Posterior cingulate gyrus (tissue), 11 donors: ENCODE results near the gene LPIN2.
A peak's percentile ranks its signal among the peaks of the same experiment; 100 is the strongest.
"Not testable (repeated sequence)": the region's sequence is repeated elsewhere in the genome, so short reads cannot be mapped to it uniquely, and the experiment has no call there.

ENCODE experiments used
- DNase-seq, 10 donors: peaks; one replicate each; pipeline versions ENCODE4 v3.0.0 to v3.0.0-alpha.2; 2020 to 2021; ENCODE audit warnings: mixed read lengths in 3 of 10
- intact Hi-C: fragments of 100-400 bp; cut with DNase I; formaldehyde crosslinking; loops from one replicate; pipeline ENCODE4 v1.15.1; 2023

LPIN2 gene

GRCh38 chr18:3012136-3013023 lies 564 bp downstream of the LPIN2 start:
- intact Hi-C loops, result loop anchor here (2.0 to 10.0 kb wide), 3 partner anchors 50 to 358 kb away; partner anchors contain the start of gene SMCHD1
- DNase-seq, result peak; percentile 25 to 94 (median 54)

DNA sequence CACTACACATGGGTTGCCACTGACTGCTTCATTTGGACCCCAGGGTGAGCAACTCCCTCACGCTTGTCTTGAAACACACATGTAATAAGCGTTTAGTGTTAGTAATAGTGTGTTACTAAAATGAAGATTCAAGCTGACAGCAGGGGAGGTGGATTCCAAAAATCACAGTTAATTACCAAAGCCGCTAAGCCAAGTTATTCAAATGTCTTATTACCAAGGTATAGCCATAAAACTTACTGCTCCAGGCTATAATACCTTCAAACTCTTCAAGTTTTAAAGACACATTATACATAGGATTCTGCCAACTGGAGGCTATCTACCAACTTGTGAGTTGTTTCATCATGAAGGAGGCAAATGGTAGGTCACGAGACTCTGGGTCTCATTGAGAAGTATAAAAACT lies 2.9 kb downstream of the LPIN2 start:
- DNase-seq, result no peak
- intact Hi-C loops, result loop anchor here (5.0 to 10.0 kb wide), 2 partner anchors 78 to 355 kb away; partner anchors contain the start of gene SMCHD1

DNA sequence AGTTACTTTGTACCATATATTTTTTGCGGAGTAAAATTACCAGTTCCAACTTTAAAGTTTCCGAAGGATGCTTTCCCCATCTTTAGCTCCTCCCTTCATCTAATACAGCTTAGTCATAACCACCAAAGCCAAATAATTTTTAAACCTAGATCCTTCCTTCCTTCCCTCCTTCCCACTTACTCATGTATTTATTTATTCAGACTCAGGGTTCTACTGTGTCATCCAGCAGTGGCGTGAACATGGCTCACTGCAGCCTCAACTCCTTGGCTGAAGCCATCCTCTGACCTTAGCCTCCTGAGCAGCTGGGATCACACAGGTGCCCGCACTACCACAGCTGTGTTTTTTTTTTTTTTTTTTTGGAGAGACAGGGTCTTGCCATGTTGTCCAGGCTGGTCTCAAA lies 4.4 kb downstream of the LPIN2 start:
- intact Hi-C loops, result no loop called here
- DNase-seq, result no peak

GRCh38 chr18:3007491-3007890 lies 5.5 kb downstream of the LPIN2 start:
- intact Hi-C loops, result no loop called here
- DNase-seq, result no peak

DNA sequence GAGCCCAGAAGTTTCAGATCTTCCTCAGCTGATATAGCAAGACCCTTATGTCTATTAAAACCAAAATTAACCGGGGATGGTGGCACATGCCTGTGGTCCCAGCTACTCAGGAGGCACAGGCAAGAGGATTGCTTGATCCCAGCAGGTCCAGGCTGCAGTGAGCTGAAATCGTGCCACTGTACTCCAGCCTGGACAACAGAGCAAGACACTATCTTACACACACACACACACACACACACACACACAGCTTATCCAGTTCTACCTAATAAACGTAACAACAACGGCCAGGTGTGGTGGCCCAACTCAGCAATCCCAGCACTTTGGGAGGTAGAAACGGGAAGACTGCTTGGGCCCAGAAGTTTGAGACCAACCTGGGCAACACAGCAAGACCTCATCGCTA lies 7.5 kb downstream of the LPIN2 start:
- DNase-seq, result no peak
- intact Hi-C loops, result no loop called here

DNA sequence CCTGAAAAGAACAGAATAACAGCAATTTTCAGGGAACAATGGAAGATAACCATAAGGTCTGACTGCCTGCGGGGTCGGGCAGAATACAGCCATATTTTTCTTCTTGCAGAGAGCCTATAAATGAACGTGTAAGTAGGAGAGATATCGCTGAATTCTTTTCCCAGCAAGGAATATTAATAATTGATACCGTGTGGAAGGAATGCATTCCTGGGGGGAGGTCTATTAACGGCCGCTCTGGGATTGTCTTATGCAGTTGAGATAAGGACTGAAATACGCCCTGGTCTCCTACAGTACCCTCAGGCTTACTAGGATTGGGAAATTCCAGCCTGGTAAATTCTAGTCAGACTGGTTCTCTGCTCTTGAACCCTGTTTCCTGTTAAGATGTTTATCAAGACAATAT lies 9.2 kb downstream of the LPIN2 start:
- DNase-seq, intact Hi-C loops: not testable (repeated sequence)

GRCh38 chr18:3002732-3003131 lies 10.2 kb downstream of the LPIN2 start:
- intact Hi-C loops, result no loop called here

DNA sequence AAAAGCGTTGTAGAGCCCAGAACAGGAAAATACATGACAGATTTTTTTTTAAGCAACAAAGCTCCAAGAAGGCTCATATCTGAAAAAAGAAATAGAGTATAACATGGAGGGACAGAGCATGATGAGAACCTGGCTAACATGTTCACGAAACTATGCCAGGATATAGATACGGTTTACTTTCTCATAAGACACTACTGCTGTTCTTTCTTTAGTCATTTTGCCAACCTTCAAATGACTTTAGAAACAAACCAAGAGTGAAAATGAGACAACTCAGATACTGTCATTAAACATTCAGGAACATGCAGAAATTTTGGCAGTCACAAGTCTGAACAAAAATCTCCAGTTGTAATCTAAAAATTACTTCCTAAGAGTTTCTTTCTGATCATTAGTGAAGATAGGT lies 14.3 kb downstream of the LPIN2 start:
- DNase-seq, result no peak
- intact Hi-C loops, result no loop called here

More at GRCh38 chr18:3002732-3003131, 10.2 kb downstream of the LPIN2 start:
- DNase-seq, result no peak

DNA sequence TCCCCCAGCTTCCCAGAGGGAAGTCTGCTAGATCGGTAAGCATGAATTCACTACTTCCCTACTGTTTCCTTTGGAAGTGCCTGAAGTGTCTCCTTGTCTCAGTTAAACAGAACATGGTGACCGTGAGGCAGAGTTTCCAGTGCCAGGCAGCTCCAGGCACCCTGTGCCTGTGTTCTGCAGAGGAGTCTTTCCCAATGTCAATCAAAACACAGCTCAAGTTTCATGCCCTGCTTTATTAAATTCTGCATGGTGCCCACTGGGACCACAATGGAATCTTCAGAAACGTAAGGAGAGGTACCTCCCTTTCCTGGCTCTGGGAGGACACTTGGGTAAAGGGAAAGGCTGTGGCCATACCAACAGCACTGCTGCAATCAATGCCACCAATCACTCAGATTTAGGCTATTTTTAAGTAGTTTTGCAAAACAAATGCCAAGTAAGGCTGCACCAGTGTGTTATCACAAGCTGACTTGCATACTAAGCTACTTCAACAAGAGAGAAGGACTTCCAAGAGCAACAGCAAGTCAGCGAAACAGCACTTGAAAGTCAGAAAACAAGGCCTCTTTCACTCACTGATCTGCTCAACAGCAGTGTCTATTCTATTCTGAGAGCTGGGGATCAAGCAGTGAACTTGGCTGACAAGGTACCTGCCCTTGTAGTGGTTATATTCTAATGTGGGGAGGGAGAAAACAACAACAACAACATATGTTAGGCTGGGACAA lies 14.9 kb downstream of the LPIN2 start:
- DNase-seq, result no peak
- intact Hi-C loops, result no loop called here

DNA sequence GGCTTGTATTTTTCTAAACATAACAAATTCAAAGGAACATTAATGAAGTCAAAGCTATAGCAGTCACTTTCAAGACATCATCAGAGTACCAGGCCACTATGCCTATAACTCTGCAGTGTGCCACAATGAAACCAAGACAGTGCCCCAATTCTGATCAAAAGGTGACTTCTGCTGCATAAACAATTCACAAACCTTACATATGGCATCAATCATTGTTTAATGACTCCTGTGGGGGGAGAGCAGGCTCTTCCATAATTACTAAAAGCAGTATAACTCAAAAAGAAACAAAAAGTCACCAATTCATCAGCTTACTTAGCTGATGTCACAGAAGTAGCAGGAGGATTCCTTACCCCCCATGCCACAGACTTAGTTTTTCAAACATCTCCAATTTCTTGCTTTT lies 15.5 kb downstream of the LPIN2 start:
- no peak for DNase-seq
- intact Hi-C loops, result no loop called here

- DNase-seq, result no peak
- intact Hi-C loops, result no loop called here
Observed at GRCh38 chr18:2994603-2995432, 18.1 kb downstream of the LPIN2 start.

- intact Hi-C loops, result no loop called here
- no peak for DNase-seq
Observed at GRCh38 chr18:2994020-2994589, 18.8 kb downstream of the LPIN2 start.

GRCh38 chr18:2992995-2993877 lies 19.7 kb downstream of the LPIN2 start:
- DNase-seq, result no peak
- intact Hi-C loops, result no loop called here

DNA sequence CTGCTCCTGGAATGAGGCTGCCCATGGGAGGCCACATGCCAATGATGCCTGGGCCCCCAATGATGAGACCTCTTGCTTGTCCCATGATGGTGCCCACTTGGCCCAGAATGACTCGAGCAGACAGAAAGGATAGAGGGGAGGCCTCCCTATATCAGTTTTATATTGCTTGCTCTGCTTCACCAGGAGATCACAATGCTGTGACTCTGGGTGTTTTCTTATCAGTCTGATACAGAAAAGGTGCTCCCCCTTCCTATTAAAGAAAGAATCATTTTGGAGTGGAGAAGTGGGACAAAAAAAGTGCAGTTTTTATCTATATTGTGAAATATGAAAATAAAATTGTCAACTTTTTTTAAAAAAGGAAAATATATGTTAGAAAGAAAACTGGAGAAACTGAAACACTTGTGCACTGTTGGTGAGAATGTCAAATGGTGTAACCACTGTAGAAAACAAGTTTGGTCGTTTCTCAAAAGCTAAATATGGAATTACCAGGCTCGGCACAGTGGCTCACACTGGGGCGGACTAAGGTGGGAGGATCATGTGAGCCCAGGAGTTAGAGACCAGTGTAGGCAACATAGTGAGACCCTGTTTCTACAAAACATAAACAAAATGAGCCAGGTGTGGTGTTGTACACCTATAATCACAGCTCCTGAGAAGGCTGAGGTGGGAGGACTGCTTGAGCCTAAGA lies 21.8 kb downstream of the LPIN2 start:
- intact Hi-C loops, result no loop called here

GRCh38 chr18:2987876-2988790 lies 24.8 kb downstream of the LPIN2 start:
- no peak for DNase-seq
- intact Hi-C loops, result loop anchor here (10.0 kb wide), 1 partner anchor 53 kb away; no protein-coding TSS in a partner anchor

More for the DNA sequence above, 21.8 kb downstream of the LPIN2 start:
- DNase-seq, result no peak

GRCh38 chr18:2986150-2986865 lies 26.6 kb downstream of the LPIN2 start:
- intact Hi-C loops, result loop anchor here (10.0 kb wide), 1 partner anchor 52 kb away; no protein-coding TSS in a partner anchor
- no peak for DNase-seq

DNA sequence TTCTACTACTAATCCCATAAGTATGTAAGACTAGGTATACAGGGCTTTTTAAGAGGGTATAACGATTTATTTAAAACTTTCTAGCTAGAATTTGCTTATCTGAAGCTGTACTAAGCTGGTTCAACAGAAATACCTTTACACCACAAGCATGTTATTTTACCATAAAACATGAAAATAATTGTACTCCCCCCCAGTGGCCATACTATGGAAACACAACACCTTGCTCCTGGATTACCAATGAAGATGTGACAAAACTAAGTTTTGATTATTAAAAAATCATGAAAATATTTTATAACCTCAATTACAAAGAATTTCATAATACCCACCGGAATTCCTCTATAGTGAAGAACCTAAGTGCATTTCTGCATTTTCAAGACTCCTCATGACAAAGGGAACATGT lies 27.3 kb downstream of the LPIN2 start:
- no peak for DNase-seq
- intact Hi-C loops, result loop anchor here (10.0 kb wide), 1 partner anchor 51 kb away; no protein-coding TSS in a partner anchor
